ENCODE data around the gene C1QTNF6.

GRCh38 chr22:37140686-37141323 lies 47.2 kb downstream of the C1QTNF6 start:
- TF ChIP-seq CTCF (IDR thresholded peaks at IDR 0.05; ENCODE audit: extremely low read depth in 1 of 2, insufficient read depth in 1 of 2, low read depth in 1 of 2, low read length in 2 of 2): no peak
- TF ChIP-seq MAX (IDR thresholded peaks at IDR 0.05; ENCODE audit: insufficient read depth, insufficient read length): no peak
- TF ChIP-seq EZH2 (IDR thresholded peaks at IDR 0.05; ENCODE audit: borderline replicate concordance, low read depth, low read length, severe bottlenecking): no peak
- TF ChIP-seq POLR2AphosphoS5 (IDR thresholded peaks at IDR 0.05; ENCODE audit: insufficient read depth, low read depth, low read length): no peak
- TF ChIP-seq FOS (IDR thresholded peaks at IDR 0.05; ENCODE audit: borderline replicate concordance, insufficient read depth, low read length): no peak
- TF ChIP-seq GATA2 (IDR thresholded peaks at IDR 0.05; ENCODE audit: insufficient read depth, insufficient read length, low read depth, low read length): no peak

Measured in endothelial cell of umbilical vein (primary cell).